CD4-positive, alpha-beta T cell (primary cell): Measurements from ENCODE around the gene STRN4. TPM values are rescaled to one million over a fixed set of nuclear protein-coding genes. Genes with fewer than 3 reads are reported as not detected.

Experiments used
- ATAC-seq: fragments of 200-7000 bp; cut with Tn5 transposase; one replicate; pipeline ENCODE4 v1.10.0; 2022; ENCODE audit warnings: mild to moderate bottlenecking; ENCODE audit not compliant: poor library complexity
- CTCF ChIA-PET: fragments of 350-600 bp; sonication (Branson Sonifier 250); formaldehyde crosslinking; loops from one replicate; lab custom pipeline; 2021; ENCODE audit warnings: antibody characterized with exemption, inconsistent platforms; lab: Charles Lee
- POLR2A ChIA-PET: fragments of 350-600 bp; sonication (Branson Sonifier 250); formaldehyde crosslinking; loops from one replicate; lab custom pipeline; 2021; ENCODE audit warnings: antibody characterized with exemption, inconsistent platforms; lab: Charles Lee
- DNase-seq, 14 experiments: peaks; one replicate each; pipeline ENCODE4 v3.0.0-alpha.2; 2013 to 2020; ENCODE audit warnings: mixed read lengths in 2 of 14
- H3K27ac ChIP-seq, 2 donors: one replicate each; pipeline versions ENCODE4 v1.5.1 to v1.7.0; 2013; ENCODE audit warnings: low read length in 2 of 2, low read depth in 1 of 2, mild to moderate bottlenecking in 1 of 2
- H3K27me3 ChIP-seq, 2 experiments: 1 replicate in 1 of 2; 2 replicates in 1 of 2; pipeline versions ENCODE4 v1.6.1 to v1.7.0; 2013; ENCODE audit warnings: low read length in 2 of 2, control low read depth in 1 of 2, mild to moderate bottlenecking in 1 of 2, moderate library complexity in 1 of 2; ENCODE audit not compliant: insufficient read depth in 2 of 2, control insufficient read depth in 1 of 2
- H3K36me3 ChIP-seq: one replicate; pipeline ENCODE4 v1.6.1; 2013; ENCODE audit warnings: low read length, control low read depth; ENCODE audit not compliant: insufficient read depth
- H3K4me1 ChIP-seq: one replicate; pipeline ENCODE4 v1.6.1; 2013; ENCODE audit warnings: low read length, control low read depth; ENCODE audit not compliant: insufficient read depth
- H3K4me3 ChIP-seq: one replicate; pipeline ENCODE4 v1.5.1; 2013; ENCODE audit warnings: mild to moderate bottlenecking, low read length, moderate library complexity
- H3K9me3 ChIP-seq, 2 experiments: 1 replicate in 1 of 2; 2 replicates in 1 of 2; pipeline versions ENCODE4 v1.6.1 to v1.7.0; 2013; ENCODE audit warnings: low read length in 2 of 2, mild to moderate bottlenecking in 2 of 2, control low read depth in 1 of 2, moderate library complexity in 1 of 2; ENCODE audit not compliant: control insufficient read depth in 1 of 2, insufficient read depth in 1 of 2
- H3K27ac Mint-ChIP-seq: one replicate; pipeline ENCODE4 v1.8.0; 2020; ENCODE audit warnings: mixed read lengths
- H3K27me3 Mint-ChIP-seq: one replicate; pipeline ENCODE4 v1.8.0; 2021; ENCODE audit warnings: mixed read lengths
- H3K36me3 Mint-ChIP-seq: one replicate; pipeline ENCODE4 v1.8.0; 2021; ENCODE audit warnings: low read depth, mixed read lengths
- H3K4me1 Mint-ChIP-seq: one replicate; pipeline ENCODE4 v1.8.0; 2021; ENCODE audit warnings: low read depth, mixed read lengths
- H3K4me3 Mint-ChIP-seq: one replicate; pipeline ENCODE4 v1.8.0; 2020; ENCODE audit warnings: mild to moderate bottlenecking, mixed read lengths
- H3K9me3 Mint-ChIP-seq: one replicate; pipeline ENCODE4 v1.8.0; 2020; ENCODE audit warnings: mixed read lengths
- intact Hi-C, 2 experiments: fragments of 100-400 bp; cut with DNase I in 1 of 2; cut with micrococcal nuclease in 1 of 2; formaldehyde crosslinking; loops; one replicate each; pipeline versions ENCODE4 v1.15.1 to v1.9.0; 2023 to 2025; cut with DNase I, micrococcal nuclease
- total RNA-seq, 174 experiments: library from RNA in 2 of 174; stranded (reverse) in 2 of 174; gene quantifications; one replicate each; pipeline ENCODE4 v1.2.3 and lab custom pipeline; 2021 to 2026
- TF ChIP-seq, protein P1 (sequence below): fragments of 200-600 bp; IDR thresholded peaks from one replicate; pipeline ENCODE4 v1.8.0; 2022; ENCODE audit warnings: antibody characterized with exemption, mild to moderate bottlenecking

STRN4 gene
- total RNA-seq, 2 experiments from 2014 or later = 90.0 to 94.0 TPM

GRCh38 chr19:46756544-46756888 is 10.3 kb upstream of the STRN4 start:
- no peak overlapping the region for H3K4me3 Mint-ChIP-seq

DNA sequence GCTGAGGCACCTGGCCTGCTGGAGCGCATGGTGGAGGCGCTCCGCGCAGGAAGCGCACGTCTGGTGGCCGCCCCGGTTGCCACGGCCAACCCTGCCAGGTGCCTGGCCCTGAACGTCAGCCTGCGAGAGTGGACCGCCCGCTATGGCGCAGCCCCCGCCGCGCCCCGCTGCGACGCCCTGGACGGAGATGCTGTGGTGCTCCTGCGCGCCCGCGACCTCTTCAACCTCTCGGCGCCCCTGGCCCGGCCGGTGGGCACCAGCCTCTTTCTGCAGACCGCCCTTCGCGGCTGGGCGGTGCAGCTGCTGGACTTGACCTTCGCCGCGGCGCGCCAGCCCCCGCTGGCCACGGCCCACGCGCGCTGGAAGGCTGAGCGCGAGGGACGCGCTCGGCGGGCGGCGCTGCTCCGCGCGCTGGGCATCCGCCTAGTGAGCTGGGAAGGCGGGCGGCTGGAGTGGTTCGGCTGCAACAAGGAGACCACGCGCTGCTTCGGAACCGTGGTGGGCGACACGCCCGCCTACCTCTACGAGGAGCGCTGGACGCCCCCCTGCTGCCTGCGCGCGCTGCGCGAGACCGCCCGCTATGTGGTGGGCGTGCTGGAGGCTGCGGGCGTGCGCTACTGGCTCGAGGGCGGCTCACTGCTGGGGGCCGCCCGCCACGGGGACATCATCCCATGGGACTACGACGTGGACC is 9.7 kb upstream of the STRN4 start:
- Histone ChIP-seq H3K4me3 (no peak overlapping the region), H3K36me3 (peaks cover 11% of the 10 kb centered on the region), H3K4me1 (peaks cover 17% of the 10 kb centered on the region), H3K27ac (no peak overlapping the region), H3K9me3 (no peaks in the 10 kb centered on the region), H3K27me3 (no peaks in the 10 kb centered on the region)
- POLR2A ChIA-PET = no interaction called here
- no peaks in the 10 kb centered on the region for H3K9me3 Mint-ChIP-seq
- peaks cover 26% of the 10 kb centered on the region for H3K36me3 Mint-ChIP-seq
- CTCF ChIA-PET = interaction anchor here (2.9 kb wide), 1 partner anchor 85 kb away, joined by 48 read pairs; no protein-coding TSS in a partner anchor
- no peaks in the 10 kb centered on the region for H3K27me3 Mint-ChIP-seq
- peak in 1 of 14 experiments; percentile 41 for DNase-seq
- no peak overlapping the region for H3K4me3 Mint-ChIP-seq
- TF ChIP-seq, protein P1, sequence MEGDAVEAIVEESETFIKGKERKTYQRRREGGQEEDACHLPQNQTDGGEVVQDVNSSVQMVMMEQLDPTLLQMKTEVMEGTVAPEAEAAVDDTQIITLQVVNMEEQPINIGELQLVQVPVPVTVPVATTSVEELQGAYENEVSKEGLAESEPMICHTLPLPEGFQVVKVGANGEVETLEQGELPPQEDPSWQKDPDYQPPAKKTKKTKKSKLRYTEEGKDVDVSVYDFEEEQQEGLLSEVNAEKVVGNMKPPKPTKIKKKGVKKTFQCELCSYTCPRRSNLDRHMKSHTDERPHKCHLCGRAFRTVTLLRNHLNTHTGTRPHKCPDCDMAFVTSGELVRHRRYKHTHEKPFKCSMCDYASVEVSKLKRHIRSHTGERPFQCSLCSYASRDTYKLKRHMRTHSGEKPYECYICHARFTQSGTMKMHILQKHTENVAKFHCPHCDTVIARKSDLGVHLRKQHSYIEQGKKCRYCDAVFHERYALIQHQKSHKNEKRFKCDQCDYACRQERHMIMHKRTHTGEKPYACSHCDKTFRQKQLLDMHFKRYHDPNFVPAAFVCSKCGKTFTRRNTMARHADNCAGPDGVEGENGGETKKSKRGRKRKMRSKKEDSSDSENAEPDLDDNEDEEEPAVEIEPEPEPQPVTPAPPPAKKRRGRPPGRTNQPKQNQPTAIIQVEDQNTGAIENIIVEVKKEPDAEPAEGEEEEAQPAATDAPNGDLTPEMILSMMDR = no peak
- no peak for ATAC-seq
- no peak overlapping the region for H3K27ac Mint-ChIP-seq
- intact Hi-C loops = loop anchor here in 1 of 2 experiments (5.0 kb wide), 1 partner anchor 236 kb away; no protein-coding TSS in a partner anchor
- peaks cover 11% of the 10 kb centered on the region for H3K4me1 Mint-ChIP-seq

More at GRCh38 chr19:46756544-46756888, 10.3 kb upstream of the STRN4 start:
- ATAC-seq (no peak), DNase-seq (peak in 2 of 14 experiments; percentile 20 to 46)
- H3K27ac ChIP-seq = no peak overlapping the region
- Mint-ChIP-seq H3K9me3 (no peaks in the 10 kb centered on the region), H3K27me3 (no peaks in the 10 kb centered on the region), H3K4me1 (peaks cover 11% of the 10 kb centered on the region), H3K36me3 (peaks cover 25% of the 10 kb centered on the region), H3K27ac (no peak overlapping the region)
- ChIA-PET POLR2A (no interaction called here), CTCF (interaction anchor here (2.9 kb wide), 1 partner anchor 84 kb away, joined by 48 read pairs; no protein-coding TSS in a partner anchor)
- no peak overlapping the region for H3K4me3 ChIP-seq
- TF ChIP-seq, protein P1 = no peak
- intact Hi-C loops = loop anchor here in 1 of 2 experiments (5.0 kb wide), 1 partner anchor 236 kb away; no protein-coding TSS in a partner anchor
- H3K27me3 ChIP-seq = no peaks in the 10 kb centered on the region
- H3K9me3 ChIP-seq = no peaks in the 10 kb centered on the region
- peaks cover 17% of the 10 kb centered on the region for H3K4me1 ChIP-seq
- H3K36me3 ChIP-seq = peaks cover 11% of the 10 kb centered on the region

DNA sequence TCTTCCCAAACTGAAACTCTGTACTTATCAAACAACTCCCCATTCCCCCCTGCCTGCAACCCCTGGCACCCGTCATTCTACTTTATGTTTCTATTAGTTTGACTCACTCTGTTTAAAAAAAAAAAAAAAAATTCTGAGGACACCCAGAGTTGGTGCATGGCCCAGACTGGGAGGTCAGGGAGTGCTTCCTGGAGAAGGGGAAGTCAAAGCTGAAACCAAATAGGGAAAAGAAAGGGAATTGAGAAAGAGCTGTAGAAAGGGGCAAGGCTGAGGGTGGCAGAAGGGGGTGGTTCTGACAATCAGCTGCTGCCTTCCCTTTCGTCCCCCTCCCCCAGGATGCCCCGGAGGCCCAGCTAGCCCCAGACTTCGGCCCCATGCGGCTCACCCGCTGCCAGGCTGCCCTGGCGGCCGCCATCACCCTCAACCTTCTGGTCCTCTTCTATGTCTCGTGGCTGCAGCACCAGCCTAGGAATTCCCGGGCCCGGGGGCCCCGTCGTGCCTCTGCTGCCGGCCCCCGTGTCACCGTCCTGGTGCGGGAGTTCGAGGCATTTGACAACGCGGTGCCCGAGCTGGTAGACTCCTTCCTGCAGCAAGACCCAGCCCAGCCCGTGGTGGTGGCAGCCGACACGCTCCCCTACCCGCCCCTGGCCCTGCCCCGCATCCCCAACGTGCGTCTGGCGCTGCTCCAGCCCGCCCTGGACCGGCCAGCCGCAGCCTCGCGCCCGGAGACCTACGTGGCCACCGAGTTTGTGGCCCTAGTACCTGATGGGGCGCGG is 9.0 kb upstream of the STRN4 start:
- Mint-ChIP-seq H3K9me3 (no peaks in the 10 kb centered on the region), H3K27ac (no peak overlapping the region), H3K36me3 (peaks cover 31% of the 10 kb centered on the region), H3K27me3 (no peaks in the 10 kb centered on the region), H3K4me1 (peaks cover 11% of the 10 kb centered on the region), H3K4me3 (no peak overlapping the region)
- no peak for ATAC-seq
- H3K4me3 ChIP-seq = no peak overlapping the region
- peaks cover 15% of the 10 kb centered on the region for H3K36me3 ChIP-seq
- peaks cover 17% of the 10 kb centered on the region for H3K4me1 ChIP-seq
- ChIA-PET CTCF (interaction anchor here (2.4 kb wide), 1 partner anchor 11 kb away, joined by 12 read pairs; no protein-coding TSS in a partner anchor), POLR2A (no interaction called here)
- DNase-seq = peak in 1 of 14 experiments; percentile 43
- intact Hi-C loops = loop anchor here in 1 of 2 experiments (5.0 kb wide), 1 partner anchor 237 kb away; no protein-coding TSS in a partner anchor
- H3K27ac ChIP-seq = no peak overlapping the region
- H3K9me3 ChIP-seq = no peaks in the 10 kb centered on the region
- TF ChIP-seq, protein P1 = no peak
- H3K27me3 ChIP-seq = no peaks in the 10 kb centered on the region
